SK-N-MC (cell line): ENCODE data around the gene ATG9B.
A peak's percentile ranks its signal among the peaks of the same experiment; 100 is the strongest.

Source experiments
- EZH2 ChIP-seq: fragments of 200-600 bp; sonication (generic); IDR thresholded peaks from one replicate; pipeline ENCODE4 v1.6.1; 2017; ENCODE audit warnings: antibody characterized with exemption
- POLR2AphosphoS5 ChIP-seq: IDR thresholded peaks from 2 replicates; pipeline ENCODE4 v1.6.1; 2012; ENCODE audit warnings: mild to moderate bottlenecking, low read depth, low read length, borderline replicate concordance

DNA sequence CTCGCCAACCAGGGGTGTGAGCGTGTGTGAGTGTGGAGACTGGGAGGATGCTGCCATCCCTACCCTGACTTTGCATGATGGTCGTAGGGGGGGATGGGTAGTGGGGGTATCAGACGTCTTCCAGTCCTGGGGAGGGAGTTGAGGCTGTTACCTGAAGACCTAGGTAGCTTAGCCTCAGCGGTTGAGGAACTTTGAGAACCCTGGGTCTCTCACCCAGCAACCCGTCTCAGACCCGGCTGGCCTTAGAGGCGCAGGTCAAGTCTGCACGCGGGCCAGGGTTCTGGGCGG, 37.8 kb upstream of the ATG9B start:
- TF ChIP-seq EZH2 (no peak), POLR2AphosphoS5 (peak; percentile 50; the same call in 1 of the 2 replicates)
